WTC11 (cell line): Measurements from ENCODE around the gene COPZ2. TPM values are rescaled to one million over a fixed set of nuclear protein-coding genes. Genes with fewer than 3 reads are reported as not detected.

ENCODE experiments used
- ATAC-seq: fragments of 200-7000 bp; cut with Tn5 transposase; 2 replicates; pipeline ENCODE4 v1.10.0; 2021; ENCODE audit warnings: mild to moderate bottlenecking, moderate library complexity
- CTCF ChIA-PET: fragments of 300-600 bp; sonication (Branson Sonifier 250); formaldehyde crosslinking; loops from one replicate; lab custom pipeline; 2021; ENCODE audit warnings: antibody characterized with exemption; lab: Charles Lee
- POLR2A ChIA-PET: fragments of 350-600 bp; sonication (Branson Sonifier 250); formaldehyde crosslinking; loops from one replicate; lab custom pipeline; 2021; ENCODE audit warnings: antibody characterized with exemption; lab: Charles Lee
- DNase-seq: peaks from one replicate; pipeline ENCODE4 v3.0.0; 2021; ENCODE audit warnings: low spot score
- H3K27ac Mint-ChIP-seq: 2 replicates; pipeline ENCODE4 v1.8.0; 2021; ENCODE audit warnings: mixed read lengths
- H3K27me3 Mint-ChIP-seq: 2 replicates; pipeline ENCODE4 v1.8.0; 2021; ENCODE audit warnings: low read depth, mild to moderate bottlenecking, moderate library complexity, mixed read lengths
- H3K36me3 Mint-ChIP-seq: 2 replicates; pipeline ENCODE4 v1.8.0; 2021; ENCODE audit warnings: mixed read lengths
- H3K4me1 Mint-ChIP-seq: 2 replicates; pipeline ENCODE4 v1.8.0; 2022; ENCODE audit warnings: mixed read lengths
- H3K4me3 Mint-ChIP-seq: 2 replicates; pipeline ENCODE4 v1.8.0; 2021; ENCODE audit warnings: mild to moderate bottlenecking, moderate library complexity, mixed read lengths
- H3K9me3 Mint-ChIP-seq: 2 replicates; pipeline ENCODE4 v1.8.0; 2021; ENCODE audit warnings: mixed read lengths
- ATF2 ChIP-seq: sonication (generic); formaldehyde crosslinking; IDR thresholded peaks from 2 replicates; pipeline ENCODE4 v1.8.1; 2022; ENCODE audit warnings: low read depth, missing genetic modification reagents, borderline replicate concordance
- ATF3 ChIP-seq: sonication (generic); formaldehyde crosslinking; conservative IDR thresholded peaks from 2 replicates; pipeline ENCODE4 v1.8.1; 2022; ENCODE audit warnings: mild to moderate bottlenecking, missing genetic modification reagents
- CREB1 ChIP-seq: sonication (generic); formaldehyde crosslinking; IDR thresholded peaks from 2 replicates; pipeline ENCODE4 v1.8.0; 2023; ENCODE audit warnings: mild to moderate bottlenecking, missing genetic modification reagents
- ERG ChIP-seq: fragments of 250-450 bp; sonication (Bioruptor Pico); IDR thresholded peaks from 2 replicates; pipeline ENCODE4 v1.8.0; 2021; ENCODE audit warnings: mild to moderate bottlenecking
- GABPB1 ChIP-seq: sonication (generic); formaldehyde crosslinking; IDR thresholded peaks from 2 replicates; pipeline ENCODE4 v1.8.1; 2023; ENCODE audit warnings: mild to moderate bottlenecking, missing genetic modification reagents
- HMGXB4 ChIP-seq: sonication (generic); formaldehyde crosslinking; IDR thresholded peaks from 2 replicates; pipeline ENCODE4 v1.8.1; 2023; ENCODE audit warnings: mild to moderate bottlenecking, moderate library complexity, missing genetic modification reagents
- JAZF1 ChIP-seq: fragments of 250-450 bp; sonication (Bioruptor Pico); IDR thresholded peaks from 2 replicates; pipeline ENCODE4 v1.9.0; 2021; ENCODE audit warnings: moderate library complexity, mild to moderate bottlenecking, inconsistent platforms
- MAX ChIP-seq: sonication (generic); formaldehyde crosslinking; IDR thresholded peaks from 2 replicates; pipeline ENCODE4 v1.8.0; 2022; ENCODE audit warnings: mild to moderate bottlenecking, missing genetic modification reagents
- MLX ChIP-seq: sonication (generic); formaldehyde crosslinking; IDR thresholded peaks from 2 replicates; pipeline ENCODE4 v1.8.1; 2023; ENCODE audit warnings: mild to moderate bottlenecking, missing genetic modification reagents, moderate library complexity
- NR1H2 ChIP-seq: sonication (generic); formaldehyde crosslinking; IDR thresholded peaks from 2 replicates; pipeline ENCODE4 v1.9.0; 2021; ENCODE audit warnings: mild to moderate bottlenecking, moderate library complexity, missing genetic modification reagents
- NR2C2 ChIP-seq: sonication (generic); formaldehyde crosslinking; IDR thresholded peaks from 2 replicates; pipeline ENCODE4 v1.8.0; 2022; ENCODE audit warnings: mild to moderate bottlenecking, missing genetic modification reagents
- PRDM15 ChIP-seq: sonication (generic); formaldehyde crosslinking; IDR thresholded peaks from 2 replicates; pipeline ENCODE4 v1.8.0; 2022; ENCODE audit warnings: missing genetic modification reagents
- SMAD3 ChIP-seq: sonication (generic); formaldehyde crosslinking; IDR thresholded peaks from 2 replicates; pipeline ENCODE4 v1.8.0; 2022; ENCODE audit warnings: missing genetic modification reagents, mild to moderate bottlenecking, borderline replicate concordance
- TEAD4 ChIP-seq: sonication (generic); formaldehyde crosslinking; IDR thresholded peaks from 2 replicates; pipeline ENCODE4 v1.8.0; 2022; ENCODE audit warnings: mild to moderate bottlenecking, missing genetic modification reagents
- ZNF263 ChIP-seq: sonication (generic); formaldehyde crosslinking; IDR thresholded peaks from 2 replicates; pipeline ENCODE4 v1.8.1; 2022; ENCODE audit warnings: low read depth, mild to moderate bottlenecking, moderate library complexity, missing genetic modification reagents
- ZNF416 ChIP-seq: fragments of 250-450 bp; sonication (Bioruptor Pico); IDR thresholded peaks from 2 replicates; pipeline ENCODE4 v1.9.0; 2021; ENCODE audit warnings: mild to moderate bottlenecking, inconsistent platforms
- ZNF423 ChIP-seq: fragments of 250-450 bp; sonication (Bioruptor Pico); IDR thresholded peaks from 2 replicates; pipeline ENCODE4 v2.1.2; 2022; ENCODE audit warnings: mild to moderate bottlenecking, moderate library complexity
- ZNF532 ChIP-seq: fragments of 250-450 bp; sonication (Bioruptor Pico); IDR thresholded peaks from 2 replicates; pipeline ENCODE4 v1.9.0; 2021; ENCODE audit warnings: mild to moderate bottlenecking, borderline replicate concordance
- total RNA-seq: library from RNA; stranded (reverse); gene quantifications from 3 replicates; pipeline ENCODE4 v1.2.3, GENCODE V29; 2021

Gene COPZ2
- total RNA-seq, 1 experiment from 2014 or later, result 0.44 TPM

GRCh38 chr17:47997586-47997985 lies 40.0 kb downstream of the COPZ2 start (continued):
- TF ChIP-seq ZNF532 (CRISPR knock-in tag), result no peak
- no peak for TF ChIP-seq JAZF1 (CRISPR knock-in tag)
- no peak for TF ChIP-seq SMAD3 (CRISPR knock-in tag)
- TF ChIP-seq ATF3, result no peak
- no peak for TF ChIP-seq MLX
- TF ChIP-seq NR2C2 (CRISPR knock-in tag), result no peak

GRCh38 chr17:47996201-47996600 lies 41.4 kb downstream of the COPZ2 start:
- no peak for ATAC-seq
- H3K27me3 Mint-ChIP-seq, result no peaks in the 10 kb centered on the region
- H3K4me3 Mint-ChIP-seq, result no peak overlapping the region
- CTCF ChIA-PET, result interaction anchor here (1.1 to 3.1 kb wide), 7 partner anchors 8 to 148 kb away, joined by 3 to 25 read pairs (median 8); partner anchors contain the start of gene CDK5RAP3
- H3K36me3 Mint-ChIP-seq, result no peaks in the 10 kb centered on the region
- DNase-seq, result no peak
- TF ChIP-seq TEAD4 (CRISPR knock-in tag), result no peak
- no peak for TF ChIP-seq ZNF263 (CRISPR knock-in tag)
- no peak for TF ChIP-seq ERG (CRISPR knock-in tag)
- no peak for TF ChIP-seq PRDM15
- no peak for TF ChIP-seq ZNF416 (CRISPR knock-in tag)
- POLR2A ChIA-PET, result no interaction called here
- H3K4me1 Mint-ChIP-seq, result peaks cover 44% of the 10 kb centered on the region
- H3K27ac Mint-ChIP-seq, result no peak overlapping the region
- H3K9me3 Mint-ChIP-seq, result no peaks in the 10 kb centered on the region

- H3K36me3 Mint-ChIP-seq, result no peaks in the 10 kb centered on the region
- POLR2A ChIA-PET, result interaction anchor here (0.9 kb wide), 1 partner anchor 9 kb away, joined by 3 read pairs; no protein-coding TSS in a partner anchor
- DNase-seq (peak; percentile 35), ATAC-seq (peak; percentile 50)
- CTCF ChIA-PET, result interaction anchor here (0.6 to 3.1 kb wide), 13 partner anchors 8 to 155 kb away, joined by 3 to 25 read pairs (median 6); partner anchors contain the start of genes CDK5RAP3, PNPO and SCRN2
- H3K27me3 Mint-ChIP-seq, result no peaks in the 10 kb centered on the region
- no peaks in the 10 kb centered on the region for H3K9me3 Mint-ChIP-seq
- no peak overlapping the region for H3K4me3 Mint-ChIP-seq
- peaks cover 51% of the 10 kb centered on the region for H3K4me1 Mint-ChIP-seq
- no peak overlapping the region; the same call in 1 of the 2 replicates for H3K27ac Mint-ChIP-seq
- no peak for TF ChIP-seq GABPB1 (CRISPR knock-in tag)
- no peak for TF ChIP-seq NR1H2 (CRISPR knock-in tag)
- no peak for TF ChIP-seq ATF2 (CRISPR knock-in tag)
- TF ChIP-seq ZNF423 (CRISPR knock-in tag), result peak; percentile 89
- no peak for TF ChIP-seq CREB1 (CRISPR knock-in tag)
- TF ChIP-seq HMGXB4 (CRISPR knock-in tag), result 0 out of 2 replicates have a peak, but pooled peaks have one; percentile 18
- TF ChIP-seq MAX (CRISPR knock-in tag), result no peak
Observed at GRCh38 chr17:47995241-47995935, 42.2 kb downstream of the COPZ2 start.
